ENCODE results near the gene DHRS7B.

Gene DHRS7B

DNA sequence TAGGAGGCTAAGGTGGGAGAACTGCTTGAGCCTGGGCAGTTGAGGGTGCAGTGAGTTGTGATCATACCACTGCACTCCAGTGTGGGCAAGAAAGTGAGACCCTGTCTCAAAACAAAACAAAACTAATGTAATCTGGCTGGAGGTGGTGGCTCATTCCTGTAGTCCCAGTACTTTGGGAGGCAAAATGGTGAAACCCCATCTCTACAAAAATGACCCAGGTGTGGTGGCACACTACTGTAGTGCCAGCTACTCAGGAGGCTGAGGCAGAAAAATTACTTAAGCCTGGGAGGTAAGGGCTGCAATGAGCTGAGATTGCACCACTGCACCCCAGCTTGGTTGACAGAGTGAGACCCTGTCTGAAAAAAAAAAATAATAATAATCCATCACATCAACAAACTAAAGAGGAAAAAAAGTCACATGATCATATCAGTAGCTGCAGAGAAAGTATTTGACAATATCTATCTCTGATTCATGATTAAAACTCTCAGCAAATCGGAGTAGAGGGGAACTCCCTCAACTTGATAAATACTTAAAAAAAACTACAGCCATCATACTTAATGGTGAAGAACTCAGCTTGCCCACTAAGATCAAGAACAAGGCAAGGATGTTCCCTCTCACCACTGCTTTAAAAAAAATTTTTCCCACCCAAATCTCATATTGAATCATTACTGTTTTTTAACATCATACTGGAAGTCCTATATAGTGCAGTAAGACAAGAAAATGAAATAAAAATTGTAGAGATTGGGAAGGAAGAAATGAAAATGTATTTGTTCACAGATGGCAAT, 31.0 kb downstream of the DHRS7B start:
- DNase-seq (ENCODE audit: low read depth): no peak

DNA sequence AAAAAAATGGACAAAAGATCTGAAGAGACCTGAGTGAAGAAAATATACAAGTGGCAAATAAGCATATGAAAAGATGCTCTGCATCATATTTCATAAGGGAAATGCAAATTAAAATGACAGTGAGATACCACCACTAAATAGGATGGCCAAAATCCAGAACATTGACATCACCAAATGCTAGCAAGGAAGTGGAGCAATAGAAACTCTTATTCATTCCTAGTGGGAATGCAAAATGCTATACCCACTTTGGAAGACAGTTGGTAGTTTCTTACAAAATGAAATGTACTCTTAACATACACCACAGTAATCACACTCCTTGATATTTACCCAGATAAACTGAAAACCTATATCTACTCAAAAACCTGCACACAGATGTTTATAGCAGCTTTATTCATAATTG, 33.6 kb downstream of the DHRS7B start:
- DNase-seq (ENCODE audit: low read depth): no peak

DNA sequence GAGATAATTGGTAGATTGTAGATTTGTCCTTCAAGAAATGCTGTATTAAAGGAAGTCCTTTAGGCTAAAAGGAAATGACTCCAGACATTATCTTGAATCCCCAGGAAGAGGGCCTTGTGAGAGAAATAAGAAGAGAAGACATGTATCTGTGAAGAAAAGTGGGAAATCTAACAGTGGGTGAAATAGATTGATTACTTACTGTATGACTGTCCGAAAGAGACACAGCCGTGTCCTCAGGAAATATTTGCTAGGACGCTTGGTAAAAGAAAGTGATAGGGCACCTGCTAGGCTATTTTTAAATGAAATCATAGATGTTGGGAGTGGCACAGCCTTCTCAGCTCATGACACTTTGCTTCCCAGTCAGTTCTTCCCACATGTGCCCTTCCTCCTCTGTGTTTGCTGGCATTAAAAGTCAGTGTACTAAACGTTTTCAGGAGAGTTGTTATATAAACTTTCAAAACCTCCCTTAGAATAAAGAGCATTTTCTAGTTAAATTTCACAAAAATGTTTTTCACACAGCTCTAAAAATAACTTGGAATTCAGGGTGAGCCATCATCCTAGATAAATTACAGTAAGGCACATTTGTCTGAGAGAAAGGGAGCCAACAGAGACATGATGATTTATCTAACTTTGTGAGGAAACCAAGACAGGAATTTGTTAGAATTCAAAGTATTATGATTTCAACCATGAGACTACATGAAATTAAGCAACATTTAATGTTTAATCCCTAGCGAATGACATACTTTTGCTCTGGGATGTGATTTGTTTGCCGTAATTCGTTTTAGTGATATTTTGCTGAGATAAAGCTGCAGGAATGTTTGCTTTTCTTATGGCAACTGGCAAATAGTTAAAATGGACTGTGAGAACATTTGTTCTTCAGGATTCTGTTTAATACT, 35.0 kb downstream of the DHRS7B start:
- DNase-seq (ENCODE audit: low read depth): no peak

DNA sequence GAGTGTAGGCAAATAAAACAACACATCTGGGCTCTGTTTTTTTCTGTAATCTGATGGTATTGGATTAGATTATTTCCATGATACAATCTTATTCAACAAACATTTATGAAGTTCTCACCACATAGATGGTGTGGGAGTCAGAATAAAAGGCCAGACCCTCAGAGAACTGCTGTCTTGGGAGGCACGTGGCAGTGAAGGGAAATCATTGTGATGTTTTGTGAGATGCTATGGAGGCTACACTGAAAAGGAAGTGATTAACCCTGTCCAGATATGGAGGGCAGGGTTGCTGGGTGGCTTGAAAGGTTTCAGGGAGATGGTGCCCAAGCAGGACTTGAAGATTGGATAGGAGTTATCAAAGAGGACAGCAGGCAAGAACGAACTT, 35.6 kb downstream of the DHRS7B start:
- DNase-seq (ENCODE audit: low read depth): no peak

DNA sequence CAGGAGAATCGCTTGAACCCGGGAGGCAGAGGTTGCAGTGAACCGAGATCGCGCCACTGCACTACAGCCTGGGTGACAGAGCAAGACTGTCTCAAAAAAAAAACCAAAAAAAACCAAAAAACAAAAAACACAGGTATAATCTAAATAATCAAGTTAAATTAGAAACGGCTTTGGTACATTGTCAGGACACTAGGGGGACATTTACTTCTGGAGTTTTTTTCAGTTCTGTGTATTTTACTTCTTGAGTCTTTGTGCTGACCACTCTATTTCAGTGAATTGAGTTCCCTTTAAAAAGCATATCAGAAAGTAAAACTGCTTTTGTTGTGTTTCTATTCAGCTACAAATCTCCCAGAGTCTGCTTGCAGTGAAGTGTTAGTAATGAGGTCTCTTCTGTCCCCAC, 36.3 kb downstream of the DHRS7B start:
- DNase-seq (ENCODE audit: low read depth): no peak

DNA sequence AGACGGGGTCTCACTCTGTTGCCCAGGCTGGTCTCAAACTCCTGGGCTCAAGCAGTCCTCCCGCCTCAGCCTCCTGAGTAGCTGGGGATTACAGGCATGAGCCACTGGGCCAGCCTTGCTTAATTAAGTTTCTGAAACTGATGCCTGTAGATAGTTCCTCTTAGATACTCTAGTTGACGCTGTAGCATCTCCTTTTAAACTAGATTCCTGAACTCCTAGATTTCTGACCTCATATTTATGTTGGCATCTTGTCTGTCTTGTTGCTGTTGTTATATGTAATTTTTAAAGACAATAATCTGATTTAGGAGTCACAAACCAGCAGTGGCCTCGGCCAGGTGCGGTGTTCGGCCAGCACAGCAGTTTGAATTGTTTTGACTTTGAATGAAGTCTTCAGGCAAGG, 37.5 kb downstream of the DHRS7B start:
- DNase-seq (ENCODE audit: low read depth): no peak

DNA sequence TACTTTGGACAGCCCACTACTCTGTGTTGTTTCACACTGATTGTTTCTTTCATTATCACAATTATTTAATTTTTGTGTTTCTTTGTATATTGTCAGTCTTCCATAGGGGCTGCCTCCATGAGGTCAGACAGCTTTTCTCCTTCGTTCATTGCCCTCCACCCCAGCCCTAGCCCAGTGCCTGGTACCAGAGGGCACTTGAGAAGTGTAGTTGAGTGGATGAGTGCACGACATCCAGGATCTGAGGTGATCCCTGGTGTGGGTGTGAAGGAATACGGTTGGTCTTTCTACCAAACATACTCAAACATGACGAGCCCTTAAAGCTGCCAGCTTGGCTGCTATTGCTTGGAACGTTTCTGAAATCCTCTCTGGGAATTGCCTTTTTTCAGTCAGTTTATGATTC, 37.9 kb downstream of the DHRS7B start:
- no peak for DNase-seq (ENCODE audit: low read depth)

DNA sequence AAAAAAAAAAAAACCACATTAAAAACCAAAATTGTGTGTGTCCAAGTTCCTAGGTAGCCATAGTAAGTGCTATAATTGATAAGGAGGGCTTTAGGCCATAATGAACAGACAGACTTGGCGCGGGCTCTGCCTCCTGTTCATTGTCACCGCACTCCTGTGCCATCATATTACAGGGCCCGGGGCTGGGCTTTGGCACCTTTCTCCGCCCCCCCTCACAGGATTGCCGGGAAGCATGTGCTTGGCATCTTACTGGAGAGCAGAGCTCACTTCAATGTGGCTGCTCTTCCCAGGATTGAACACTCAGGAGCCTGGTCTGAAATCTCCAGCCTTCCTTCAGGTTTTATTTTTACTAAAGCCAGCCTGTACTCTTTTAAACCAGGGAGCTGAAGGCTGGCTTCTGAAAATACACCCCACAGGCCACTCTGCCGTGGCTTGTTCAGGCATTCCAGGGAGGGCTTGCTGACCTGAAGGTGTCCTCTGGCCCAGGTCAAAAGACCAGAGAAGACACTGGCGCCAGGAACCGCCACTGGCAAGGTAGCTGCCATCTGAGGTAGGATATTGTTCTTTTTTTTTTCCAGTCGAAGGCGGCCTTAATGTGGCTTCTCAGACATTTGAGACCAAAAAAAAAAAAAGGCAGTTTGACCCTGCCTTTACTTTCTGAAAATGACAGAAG, 39.3 kb downstream of the DHRS7B start:
- no peak for DNase-seq (ENCODE audit: low read depth)

DNA sequence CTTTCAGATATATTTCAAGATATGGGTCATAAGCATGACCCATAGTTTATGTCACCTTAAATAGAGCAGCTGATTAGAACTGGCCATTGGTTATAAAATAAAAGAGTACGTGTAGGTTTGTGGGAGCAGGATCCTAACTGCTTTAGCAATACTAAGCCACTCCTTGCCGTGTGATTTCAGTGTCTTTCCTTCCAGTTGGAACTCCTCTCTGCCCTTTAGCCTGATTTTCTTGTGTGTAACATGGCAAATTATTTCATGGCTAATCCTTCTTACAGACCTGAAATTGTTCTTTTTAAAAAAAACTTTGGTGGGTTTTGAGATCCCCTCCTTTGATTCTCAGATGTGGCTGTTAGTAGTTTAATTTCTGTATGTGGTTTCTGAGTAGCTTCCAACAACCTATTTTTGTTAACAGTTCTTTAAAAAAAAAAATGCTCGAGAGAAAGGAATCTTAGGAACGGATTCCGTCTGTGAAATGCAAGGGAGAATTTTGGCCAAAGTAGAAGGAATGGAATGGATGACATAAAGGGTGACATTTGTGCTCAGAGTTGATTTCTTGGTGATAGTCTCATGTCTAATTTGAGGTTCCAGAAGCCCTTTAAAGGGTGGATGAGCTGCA, 39.9 kb downstream of the DHRS7B start:
- no peak for DNase-seq (ENCODE audit: low read depth)

DNA sequence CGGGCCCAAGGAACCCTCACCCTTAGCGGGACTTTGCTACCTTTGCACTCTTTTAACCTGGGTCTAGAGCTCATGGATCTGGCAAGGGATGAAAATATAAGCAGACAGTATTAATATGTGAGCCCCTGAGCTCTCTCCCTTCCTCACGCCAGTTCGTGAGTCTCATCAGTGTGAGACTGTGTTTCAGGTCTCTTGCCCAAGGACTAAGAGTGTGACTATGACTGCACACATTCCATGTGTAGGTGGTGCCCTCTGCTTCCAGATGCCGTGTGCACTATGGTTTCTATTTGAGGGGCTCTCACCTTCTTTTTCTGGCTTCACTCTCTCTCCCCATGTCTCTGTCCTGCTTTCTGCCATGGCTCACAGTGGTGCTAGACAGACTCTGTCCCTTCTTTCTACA, 40.5 kb downstream of the DHRS7B start:
- no peak for DNase-seq (ENCODE audit: low read depth)

DNA sequence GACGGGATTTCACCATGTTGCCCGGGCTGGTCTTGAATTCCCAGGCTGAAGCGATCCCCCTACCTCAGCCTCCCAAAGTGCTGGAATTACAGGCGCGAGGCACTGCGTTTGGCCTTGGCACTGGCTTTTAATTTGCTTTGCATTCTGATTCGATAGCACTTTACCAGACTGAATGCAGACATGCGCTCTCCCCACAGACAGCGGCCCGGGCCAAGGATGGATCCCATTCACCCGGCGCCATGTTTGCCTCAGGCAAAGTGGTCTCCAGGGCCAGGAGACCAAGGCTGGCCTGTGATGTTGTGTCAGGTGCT, 41.7 kb downstream of the DHRS7B start:
- DNase-seq (ENCODE audit: low read depth): no peak

DNA sequence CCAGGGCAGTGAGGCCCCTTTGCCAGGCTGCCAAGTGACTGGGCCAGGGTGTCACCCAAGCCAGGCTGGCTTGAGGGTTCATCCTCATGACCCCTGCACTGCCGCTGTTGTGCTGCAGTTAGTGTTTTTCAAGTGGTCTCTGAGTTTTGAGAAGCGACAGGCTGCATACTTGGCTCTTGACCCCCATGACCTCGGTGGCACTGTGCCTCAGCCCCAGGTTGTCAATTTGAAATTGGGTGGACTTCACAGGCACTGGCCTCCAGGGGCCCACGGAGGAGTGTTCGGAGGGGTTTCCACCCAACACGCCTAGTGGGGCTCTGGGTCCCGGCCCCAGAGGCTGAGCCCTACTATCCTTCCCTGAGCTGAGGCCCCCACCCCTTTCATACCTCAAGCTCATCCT, 42.7 kb downstream of the DHRS7B start:
- no peak for DNase-seq (ENCODE audit: low read depth)

DNA sequence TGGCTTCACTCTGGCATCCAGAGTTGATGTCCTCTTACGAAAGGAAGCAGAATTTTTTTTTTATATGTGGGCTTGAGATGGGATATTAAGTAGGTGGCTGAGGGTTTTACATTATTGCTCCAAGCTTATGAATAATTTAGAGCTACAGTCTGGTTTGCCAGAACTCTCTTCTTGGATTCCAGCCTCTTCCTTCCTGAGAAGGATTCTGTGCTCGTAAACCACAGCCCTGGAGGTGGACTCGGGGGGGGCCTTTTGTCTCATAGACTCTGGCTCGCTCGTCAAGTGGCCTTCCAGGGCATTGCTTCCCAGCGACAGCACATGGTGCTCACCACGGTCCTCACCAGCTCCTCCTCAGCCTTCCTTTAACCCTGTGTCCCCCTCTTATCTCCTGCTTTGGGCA, 44.0 kb downstream of the DHRS7B start:
- no peak for DNase-seq (ENCODE audit: low read depth)

DNA sequence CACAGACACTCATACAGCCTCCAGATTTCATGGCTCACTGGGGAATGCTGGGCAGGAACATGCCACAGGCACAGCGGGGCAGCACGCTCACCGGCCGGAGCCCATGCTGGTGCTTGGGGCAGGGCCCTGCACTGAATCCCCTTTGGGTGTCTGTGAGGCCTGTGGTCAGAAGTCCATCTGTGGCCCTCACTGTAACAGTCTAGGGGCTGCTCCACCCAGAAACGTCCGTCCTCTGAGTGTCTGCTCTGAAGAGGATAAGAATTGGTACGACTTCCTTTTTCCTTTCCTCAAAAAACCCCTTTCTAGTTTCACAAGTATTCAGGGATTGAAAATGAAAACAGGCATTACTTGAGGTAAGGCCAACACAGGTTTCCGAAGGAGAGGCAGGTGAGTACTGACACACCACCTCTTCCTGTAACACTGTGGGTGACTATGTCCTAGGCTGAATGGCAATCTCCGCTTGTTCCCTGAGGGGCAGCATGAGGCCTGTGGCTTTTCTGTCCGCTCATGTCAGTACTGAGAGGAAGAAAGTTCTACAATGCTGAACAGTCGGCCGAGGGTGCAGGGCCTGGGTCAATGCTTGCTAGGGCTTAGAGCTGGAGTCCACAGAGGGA, 44.7 kb downstream of the DHRS7B start:
- DNase-seq (ENCODE audit: low read depth): no peak

DNA sequence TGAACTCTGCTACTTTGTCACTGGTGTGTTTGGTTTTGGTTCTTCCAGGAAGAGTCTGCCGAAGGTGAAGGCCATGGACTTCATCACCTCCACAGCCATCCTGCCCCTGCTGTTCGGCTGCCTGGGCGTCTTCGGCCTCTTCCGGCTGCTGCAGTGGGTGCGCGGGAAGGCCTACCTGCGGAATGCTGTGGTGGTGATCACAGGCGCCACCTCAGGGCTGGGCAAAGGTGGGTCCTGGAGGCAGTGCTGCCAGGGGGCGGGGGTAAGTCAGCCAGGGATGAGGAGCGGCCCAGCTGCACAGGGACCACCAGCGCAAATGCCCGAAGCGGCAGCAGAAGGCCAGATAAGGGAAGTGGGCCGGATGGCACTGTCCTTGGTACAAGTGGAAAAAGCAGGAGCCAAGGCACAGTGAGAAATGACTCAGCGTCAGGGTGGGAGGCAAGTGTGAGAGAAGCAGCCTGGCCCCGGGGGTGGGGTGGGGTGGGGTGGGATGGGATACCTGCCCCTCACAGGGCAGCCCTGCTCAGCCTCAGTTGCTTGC, 45.3 kb downstream of the DHRS7B start:
- no peak for DNase-seq (ENCODE audit: low read depth)

DNA sequence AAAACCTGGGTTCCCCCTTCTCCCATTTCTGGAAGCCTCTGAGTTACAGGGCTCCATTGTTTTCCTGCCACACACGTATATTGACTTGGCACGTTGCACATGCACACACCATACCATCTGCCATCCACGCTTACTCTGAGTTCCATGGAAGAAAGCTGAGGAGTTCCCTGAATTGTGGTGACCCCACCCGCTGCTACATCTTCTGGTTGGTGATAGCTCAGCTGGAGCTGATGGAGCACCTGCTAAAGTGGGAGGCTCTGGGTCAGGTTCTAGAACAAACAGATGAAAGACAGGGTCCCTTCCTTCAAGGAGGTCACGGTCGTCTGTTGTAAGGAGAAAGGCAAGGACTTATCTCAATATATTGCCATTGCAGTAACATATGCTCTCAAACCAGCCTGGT, 46.1 kb downstream of the DHRS7B start:
- DNase-seq (ENCODE audit: low read depth): no peak

DNA sequence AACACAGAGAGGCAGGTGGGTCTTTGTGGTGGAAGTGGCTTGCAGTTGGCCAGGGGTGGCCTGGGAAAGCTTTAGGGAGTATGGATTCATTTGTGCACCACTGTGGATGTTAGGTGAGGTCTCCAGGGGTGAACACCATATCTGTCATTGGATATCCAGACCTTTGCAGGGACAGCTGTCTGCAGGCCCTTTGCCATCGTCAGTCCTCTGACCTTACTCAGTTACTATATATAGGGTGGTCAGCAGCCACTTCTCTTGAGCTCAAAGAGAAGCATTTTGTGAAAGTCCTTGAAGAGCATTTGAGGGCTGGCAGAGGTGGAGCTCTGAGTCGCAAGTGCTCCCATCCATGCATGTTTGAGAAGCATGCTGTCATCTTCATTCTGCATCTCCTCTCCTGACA, 46.8 kb downstream of the DHRS7B start:
- no peak for DNase-seq (ENCODE audit: low read depth)

DNA sequence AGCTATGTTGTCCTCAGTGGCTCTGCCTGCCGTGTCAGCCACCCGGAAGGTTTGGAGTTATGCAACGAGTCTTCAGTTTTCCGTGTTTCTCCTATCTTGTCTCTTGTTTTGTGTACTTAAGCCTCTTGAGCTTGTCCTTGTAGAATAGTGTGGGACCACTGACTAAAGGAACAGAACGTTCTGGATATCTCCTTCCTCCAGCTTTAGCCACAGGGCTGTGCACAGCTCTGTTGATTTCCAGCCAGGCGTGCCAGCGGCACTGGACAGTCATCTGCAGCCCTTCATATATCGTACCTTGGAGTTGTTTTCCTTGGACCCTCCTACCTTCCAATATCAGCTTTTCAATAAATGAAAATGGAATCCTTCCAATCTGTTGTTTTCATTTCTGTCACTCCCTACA, 47.4 kb downstream of the DHRS7B start:
- no peak for DNase-seq (ENCODE audit: low read depth)

DNA sequence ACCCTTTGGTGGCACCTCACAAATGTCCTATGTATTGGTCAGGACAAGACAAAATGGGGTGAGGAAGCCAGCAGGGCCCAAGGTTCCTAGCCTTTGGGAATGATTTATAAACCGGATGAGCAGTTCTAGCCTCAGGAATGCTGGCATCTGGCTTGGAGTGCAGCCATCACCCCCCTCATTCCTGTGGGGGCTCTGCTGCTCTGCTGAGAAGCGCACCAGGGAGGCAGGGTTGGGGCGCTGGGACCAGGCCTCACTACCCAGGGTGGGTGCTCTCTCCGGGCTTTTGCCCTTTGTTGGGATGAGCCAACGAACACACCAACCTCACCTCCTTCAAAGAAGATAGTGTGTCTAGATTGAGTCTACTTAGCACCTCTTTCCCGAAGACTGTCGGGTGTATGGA, 47.9 kb downstream of the DHRS7B start:
- DNase-seq (ENCODE audit: low read depth): no peak

DNA sequence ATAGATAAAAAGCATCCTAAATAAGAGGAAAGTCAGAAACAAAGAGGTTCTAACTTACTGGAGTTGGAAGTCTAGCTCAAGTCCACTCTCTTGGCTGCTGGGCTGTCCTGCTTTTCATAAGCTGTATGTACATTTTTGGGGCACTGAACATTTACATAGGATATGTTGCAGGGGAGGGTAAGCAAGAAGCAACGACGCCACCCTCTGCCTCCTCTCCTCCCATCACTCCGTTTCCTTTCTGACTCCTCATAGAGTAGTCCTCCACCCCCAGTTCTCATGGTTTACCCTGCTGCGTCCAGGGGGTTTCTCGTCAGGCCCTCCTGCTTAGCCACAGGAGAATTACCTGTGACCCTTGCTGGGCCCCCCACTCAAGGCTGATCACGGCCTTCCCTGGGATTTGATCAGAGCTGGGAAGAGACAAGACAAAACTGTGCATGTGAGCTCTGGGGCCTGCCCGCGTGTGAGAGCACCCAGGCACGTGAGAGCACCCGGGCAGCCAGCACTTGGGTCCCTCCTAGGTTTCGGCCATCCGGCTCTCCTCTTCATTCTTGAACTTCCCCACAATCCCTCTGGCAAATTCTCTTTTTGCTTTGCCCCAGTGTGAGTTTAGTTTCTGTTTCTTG, 50.1 kb downstream of the DHRS7B start:
- no peak for DNase-seq (ENCODE audit: low read depth)

DNA sequence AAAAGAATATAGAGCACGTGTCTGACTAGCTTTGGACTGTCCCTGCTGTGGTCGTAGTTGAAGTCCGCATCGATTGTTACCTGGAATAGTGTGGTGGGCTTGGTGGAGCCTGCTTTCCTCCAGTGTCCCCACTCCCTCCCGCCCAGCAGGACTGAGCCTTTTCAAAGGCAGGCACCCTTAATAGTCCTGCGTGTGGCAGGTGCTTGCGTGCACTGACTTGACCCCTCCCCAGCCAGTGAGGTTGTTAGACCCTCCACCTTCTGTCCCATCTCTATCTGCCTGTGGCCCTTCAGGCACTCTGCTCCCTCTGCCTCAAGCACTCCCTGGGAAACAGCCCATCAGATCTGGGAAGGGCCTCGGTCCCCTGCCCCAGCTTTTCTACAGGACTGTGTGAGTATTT, 50.6 kb downstream of the DHRS7B start:
- DNase-seq (ENCODE audit: low read depth): no peak

Measured in activated T-cell treated with anti-CD3 and anti-CD28 coated beads for 1 hour (primary cell).